ENCODE measurements around the gene ESPN.

GRCh38 chr1:6476483-6476882 lies 51.9 kb downstream of the ESPN start:
- TF ChIP-seq CTCF (IDR thresholded peaks at IDR 0.05; ENCODE audit: borderline replicate concordance, extremely low read depth, low read length, poor library complexity, severe bottlenecking) (no peak), EZH2 (IDR thresholded peaks at IDR 0.05; ENCODE audit: borderline replicate concordance, low read depth, low read length, severe bottlenecking) (no peak)
